Measurements from ENCODE around the gene CPA3.

Gene CPA3

DNA sequence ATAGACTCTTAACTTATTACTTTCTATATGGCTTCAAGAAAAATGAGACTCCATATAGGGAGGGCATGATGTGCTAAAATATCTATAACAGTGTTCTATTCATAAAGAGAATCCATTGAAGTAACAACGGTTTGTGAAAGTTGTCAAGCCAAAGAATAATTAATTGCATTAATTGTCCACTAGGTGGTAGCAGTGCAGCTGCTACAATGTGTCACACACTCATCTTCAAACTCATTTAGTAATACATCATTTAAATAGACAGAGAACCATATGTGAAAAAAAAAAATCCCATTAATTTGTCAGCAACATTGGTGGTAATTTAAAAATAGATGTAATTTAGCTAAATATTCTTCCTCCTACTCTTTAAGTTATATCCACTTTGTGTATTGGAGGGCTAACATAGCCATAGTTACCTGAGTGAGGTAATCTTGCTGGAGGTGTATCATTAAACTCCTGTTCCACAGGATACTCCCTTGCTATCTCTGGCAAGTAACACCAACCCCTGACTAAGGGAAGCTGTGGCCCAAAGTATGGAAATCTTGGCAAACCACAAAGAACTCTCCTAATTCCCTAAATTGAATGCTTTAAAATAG is 3.7 kb upstream of the CPA3 start:
- Histone ChIP-seq H3K27ac (ENCODE audit: low read length) (no peak overlapping the region), H3K4me1 (ENCODE audit: control insufficient read depth in 1 of 2, insufficient read depth in 2 of 2, low read length in 2 of 2) (no peaks in the 10 kb centered on the region), H3K9me3 (ENCODE audit: control insufficient read depth in 1 of 2, low read length in 2 of 2) (no peaks in the 10 kb centered on the region), H3K36me3 (ENCODE audit: control insufficient read depth in 1 of 2, insufficient read depth in 2 of 2, low read length in 2 of 2) (no peaks in the 10 kb centered on the region), H3K4me3 (ENCODE audit: low read depth in 1 of 2, low read length in 2 of 2) (no peak overlapping the region), H3K27me3 (ENCODE audit: low read depth, low read length) (no peaks in the 10 kb centered on the region)

DNA sequence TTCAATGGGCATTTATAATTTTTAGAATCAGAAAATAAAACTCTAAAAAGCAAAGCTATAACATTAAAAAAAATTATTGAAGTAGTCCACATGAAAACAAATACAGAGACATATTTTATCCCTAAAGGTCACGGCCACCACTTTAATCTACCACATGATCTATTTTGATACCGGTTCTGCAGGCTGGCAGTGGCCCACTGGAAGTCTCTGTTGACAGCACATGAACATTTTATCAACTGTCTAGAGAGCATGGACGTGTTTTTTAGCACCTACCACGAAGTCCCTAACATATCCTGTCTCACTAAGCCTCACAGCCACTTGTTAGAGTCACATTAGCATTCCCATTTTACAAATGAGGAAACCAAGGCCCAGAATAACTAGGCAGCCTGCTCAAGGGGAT is 1.8 kb upstream of the CPA3 start:
- Histone ChIP-seq H3K4me1 (ENCODE audit: control insufficient read depth in 1 of 2, insufficient read depth in 2 of 2, low read length in 2 of 2) (no peaks in the 10 kb centered on the region), H3K27ac (ENCODE audit: low read length) (no peak overlapping the region), H3K36me3 (ENCODE audit: control insufficient read depth in 1 of 2, insufficient read depth in 2 of 2, low read length in 2 of 2) (no peaks in the 10 kb centered on the region), H3K4me3 (ENCODE audit: low read depth in 1 of 2, low read length in 2 of 2) (no peak overlapping the region), H3K9me3 (ENCODE audit: control insufficient read depth in 1 of 2, low read length in 2 of 2) (no peaks in the 10 kb centered on the region), H3K27me3 (ENCODE audit: low read depth, low read length) (no peaks in the 10 kb centered on the region)

DNA sequence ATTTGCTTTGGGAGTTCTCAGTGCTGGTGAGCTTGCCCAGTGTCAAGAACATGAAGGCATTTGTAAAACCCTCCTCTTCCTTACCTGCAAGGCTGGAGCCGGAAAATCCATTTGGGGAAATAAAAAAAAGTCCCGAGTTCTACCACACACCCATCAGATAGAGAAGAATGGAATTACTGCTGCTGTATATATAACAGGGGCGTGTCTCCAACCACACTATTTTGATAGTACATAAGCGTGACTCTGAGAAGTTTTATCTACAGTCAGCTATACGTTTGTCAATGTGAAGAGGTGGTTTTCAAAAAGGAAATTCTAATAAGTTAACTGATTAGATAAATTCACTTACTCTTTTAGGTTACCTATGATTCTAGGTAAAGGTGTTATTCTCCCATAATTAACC is 1.3 kb upstream of the CPA3 start:
- Histone ChIP-seq H3K4me3 (ENCODE audit: low read depth in 1 of 2, low read length in 2 of 2) (no peak overlapping the region), H3K4me1 (ENCODE audit: control insufficient read depth in 1 of 2, insufficient read depth in 2 of 2, low read length in 2 of 2) (no peaks in the 10 kb centered on the region), H3K9me3 (ENCODE audit: control insufficient read depth in 1 of 2, low read length in 2 of 2) (no peaks in the 10 kb centered on the region), H3K36me3 (ENCODE audit: control insufficient read depth in 1 of 2, insufficient read depth in 2 of 2, low read length in 2 of 2) (no peaks in the 10 kb centered on the region), H3K27ac (ENCODE audit: low read length) (no peak overlapping the region), H3K27me3 (ENCODE audit: low read depth, low read length) (no peaks in the 10 kb centered on the region)

DNA sequence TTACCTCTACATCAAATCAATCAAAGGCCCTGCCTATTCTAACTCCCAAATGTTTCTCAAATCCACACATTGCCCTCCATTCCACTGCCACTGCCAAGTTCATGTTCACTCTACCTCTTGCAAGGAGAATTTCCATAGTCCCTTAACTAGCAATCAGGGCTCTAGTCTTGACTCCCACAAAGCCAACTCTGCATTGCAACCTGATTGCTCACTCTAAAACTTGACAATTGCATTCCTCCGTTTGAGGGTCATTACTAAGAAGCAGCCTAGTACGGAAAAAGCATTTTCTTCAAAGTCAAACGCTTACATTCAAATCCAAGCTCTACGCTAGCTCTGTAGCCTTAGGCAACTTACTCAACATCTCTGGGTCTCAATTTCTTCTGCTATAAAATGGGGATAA is 1.2 kb downstream of the CPA3 start:
- no peak overlapping the region for H3K27ac ChIP-seq (ENCODE audit: low read length)
- H3K4me1 ChIP-seq (ENCODE audit: control insufficient read depth in 1 of 2, insufficient read depth in 2 of 2, low read length in 2 of 2) = no peaks in the 10 kb centered on the region
- no peak overlapping the region for H3K4me3 ChIP-seq (ENCODE audit: low read depth in 1 of 2, low read length in 2 of 2)
- H3K9me3 ChIP-seq (ENCODE audit: control insufficient read depth in 1 of 2, low read length in 2 of 2) = no peaks in the 10 kb centered on the region
- H3K27me3 ChIP-seq (ENCODE audit: low read depth, low read length) = no peaks in the 10 kb centered on the region
- no peaks in the 10 kb centered on the region for H3K36me3 ChIP-seq (ENCODE audit: control insufficient read depth in 1 of 2, insufficient read depth in 2 of 2, low read length in 2 of 2)

DNA sequence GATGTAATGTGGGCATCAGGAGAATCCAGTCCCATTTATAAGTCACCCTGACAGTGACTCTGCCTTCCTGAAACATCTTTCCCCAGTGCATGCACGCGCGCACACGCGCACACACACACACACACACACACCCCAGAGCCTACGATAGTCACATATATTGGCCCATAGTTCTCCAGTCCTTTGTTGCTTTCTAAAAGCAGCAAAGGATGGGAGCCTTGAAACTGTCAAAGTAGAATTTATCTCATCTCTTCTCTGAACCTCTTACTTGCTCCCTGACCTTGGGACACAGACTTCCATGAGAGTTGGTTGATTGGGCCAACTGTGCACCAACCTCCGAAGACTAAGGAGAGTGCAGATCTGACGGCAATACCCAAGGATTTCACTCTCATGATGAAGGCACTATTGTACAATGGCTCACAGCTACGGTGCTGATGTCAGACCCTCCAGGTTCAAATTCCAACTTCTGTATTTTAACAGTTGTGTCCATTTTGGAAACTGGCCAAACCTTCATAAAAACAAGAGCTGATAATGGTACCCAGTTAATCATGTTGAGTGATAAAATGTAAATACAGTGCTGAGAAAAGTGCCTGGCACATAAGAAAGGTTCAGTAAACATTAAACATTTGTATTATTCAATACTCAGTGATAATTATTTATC is 8.3 kb downstream of the CPA3 start:
- H3K27ac ChIP-seq (ENCODE audit: low read length) = no peak overlapping the region
- no peaks in the 10 kb centered on the region for H3K9me3 ChIP-seq (ENCODE audit: control insufficient read depth in 1 of 2, low read length in 2 of 2)
- no peaks in the 10 kb centered on the region for H3K27me3 ChIP-seq (ENCODE audit: low read depth, low read length)
- H3K4me1 ChIP-seq (ENCODE audit: control insufficient read depth in 1 of 2, insufficient read depth in 2 of 2, low read length in 2 of 2) = no peaks in the 10 kb centered on the region
- no peak overlapping the region for H3K4me3 ChIP-seq (ENCODE audit: low read depth in 1 of 2, low read length in 2 of 2)
- H3K36me3 ChIP-seq (ENCODE audit: control insufficient read depth in 1 of 2, insufficient read depth in 2 of 2, low read length in 2 of 2) = no peaks in the 10 kb centered on the region

DNA sequence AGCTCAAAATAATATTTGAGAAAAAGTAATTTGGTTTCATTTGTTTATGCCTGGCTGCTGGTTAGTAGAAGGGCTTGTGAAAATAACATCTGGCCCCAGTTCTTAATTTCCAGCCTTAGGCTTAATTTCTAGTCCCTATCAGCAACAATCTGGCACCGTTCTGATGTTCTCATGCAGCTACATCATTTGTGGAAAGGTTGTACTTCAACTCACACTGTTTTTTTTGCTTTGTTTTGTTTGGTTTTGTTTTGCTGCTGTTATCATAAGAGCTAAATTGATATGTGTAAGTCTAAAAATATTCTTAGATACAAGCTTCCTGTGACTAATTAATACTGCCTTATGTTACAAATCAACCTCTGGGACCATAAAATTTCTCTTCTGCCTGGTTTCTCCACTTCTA is 8.9 kb downstream of the CPA3 start:
- Histone ChIP-seq H3K4me3 (ENCODE audit: low read depth in 1 of 2, low read length in 2 of 2) (no peak overlapping the region), H3K27ac (ENCODE audit: low read length) (no peak overlapping the region), H3K9me3 (ENCODE audit: control insufficient read depth in 1 of 2, low read length in 2 of 2) (no peaks in the 10 kb centered on the region), H3K27me3 (ENCODE audit: low read depth, low read length) (no peaks in the 10 kb centered on the region), H3K4me1 (ENCODE audit: control insufficient read depth in 1 of 2, insufficient read depth in 2 of 2, low read length in 2 of 2) (no peaks in the 10 kb centered on the region), H3K36me3 (ENCODE audit: control insufficient read depth in 1 of 2, insufficient read depth in 2 of 2, low read length in 2 of 2) (no peaks in the 10 kb centered on the region)

DNA sequence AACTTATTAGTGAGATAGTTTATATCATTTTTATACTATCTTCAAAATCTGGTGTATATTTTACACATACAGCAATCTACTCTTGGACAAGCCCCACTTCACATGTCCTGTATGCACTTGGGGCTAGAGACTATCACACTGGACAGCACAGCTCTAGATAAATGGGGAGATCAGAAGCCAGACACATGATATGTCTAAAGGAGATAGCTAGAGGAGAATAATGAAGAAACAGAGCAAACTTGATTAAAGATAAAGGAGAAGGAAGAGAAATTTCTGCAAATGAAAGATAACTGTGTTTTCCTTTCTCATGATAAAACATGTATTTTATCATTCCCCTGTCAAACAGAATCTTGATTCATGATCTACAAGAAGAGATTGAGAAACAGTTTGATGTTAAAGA is 13.0 kb downstream of the CPA3 start:
- H3K4me1 ChIP-seq (ENCODE audit: control insufficient read depth in 1 of 2, insufficient read depth in 2 of 2, low read length in 2 of 2) = no peaks in the 10 kb centered on the region
- no peak overlapping the region for H3K4me3 ChIP-seq (ENCODE audit: low read depth in 1 of 2, low read length in 2 of 2)
- no peaks in the 10 kb centered on the region for H3K9me3 ChIP-seq (ENCODE audit: control insufficient read depth in 1 of 2, low read length in 2 of 2)
- no peaks in the 10 kb centered on the region for H3K27me3 ChIP-seq (ENCODE audit: low read depth, low read length)
- no peaks in the 10 kb centered on the region for H3K36me3 ChIP-seq (ENCODE audit: control insufficient read depth in 1 of 2, insufficient read depth in 2 of 2, low read length in 2 of 2)
- H3K27ac ChIP-seq (ENCODE audit: low read length) = no peak overlapping the region

DNA sequence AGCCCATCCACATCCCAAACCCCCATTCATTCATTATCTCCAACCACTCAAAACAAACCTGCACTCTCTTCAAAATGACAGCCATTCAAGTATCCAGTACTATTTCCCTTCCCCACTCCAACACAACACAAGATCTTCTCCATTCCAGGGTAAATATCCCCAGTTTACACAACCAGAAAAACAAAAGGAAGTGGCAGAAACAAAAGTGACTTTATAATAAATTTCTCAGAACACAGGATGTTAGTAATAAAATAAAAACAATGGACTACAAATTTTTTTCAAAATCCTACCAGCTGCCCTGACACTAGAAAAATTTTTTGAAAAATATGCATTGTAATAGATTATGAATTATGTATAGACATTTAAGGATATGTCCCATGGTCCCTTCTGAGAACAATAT is 14.2 kb downstream of the CPA3 start:
- Histone ChIP-seq H3K36me3 (ENCODE audit: control insufficient read depth in 1 of 2, insufficient read depth in 2 of 2, low read length in 2 of 2) (no peaks in the 10 kb centered on the region), H3K27ac (ENCODE audit: low read length) (no peak overlapping the region), H3K4me3 (ENCODE audit: low read depth in 1 of 2, low read length in 2 of 2) (no peak overlapping the region), H3K9me3 (ENCODE audit: control insufficient read depth in 1 of 2, low read length in 2 of 2) (no peaks in the 10 kb centered on the region), H3K27me3 (ENCODE audit: low read depth, low read length) (no peaks in the 10 kb centered on the region), H3K4me1 (ENCODE audit: control insufficient read depth in 1 of 2, insufficient read depth in 2 of 2, low read length in 2 of 2) (no peaks in the 10 kb centered on the region)

DNA sequence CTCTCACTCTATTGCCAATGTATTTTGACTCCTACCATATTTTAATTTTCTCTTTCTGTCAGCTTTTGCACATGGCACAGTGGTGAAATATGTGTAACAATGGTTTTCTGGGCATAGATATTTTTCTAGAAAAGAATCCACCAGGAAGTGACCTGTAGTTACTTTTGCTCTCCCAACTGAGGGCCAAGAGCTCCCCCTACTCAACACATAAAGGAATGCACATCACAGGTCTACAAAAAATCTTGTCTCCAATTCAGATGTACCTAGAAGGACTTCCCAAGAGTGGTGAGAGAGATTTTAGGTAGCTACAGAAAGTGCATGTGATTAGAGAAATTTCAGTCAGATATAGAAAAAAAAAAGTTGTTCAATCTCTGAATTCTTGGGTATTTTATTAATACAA is 15.6 kb downstream of the CPA3 start:
- H3K4me3 ChIP-seq (ENCODE audit: low read depth in 1 of 2, low read length in 2 of 2) = no peak overlapping the region
- no peaks in the 10 kb centered on the region for H3K4me1 ChIP-seq (ENCODE audit: control insufficient read depth in 1 of 2, insufficient read depth in 2 of 2, low read length in 2 of 2)
- H3K27ac ChIP-seq (ENCODE audit: low read length) = no peak overlapping the region
- no peaks in the 10 kb centered on the region for H3K9me3 ChIP-seq (ENCODE audit: control insufficient read depth in 1 of 2, low read length in 2 of 2)
- H3K27me3 ChIP-seq (ENCODE audit: low read depth, low read length) = no peaks in the 10 kb centered on the region
- H3K36me3 ChIP-seq (ENCODE audit: control insufficient read depth in 1 of 2, insufficient read depth in 2 of 2, low read length in 2 of 2) = no peaks in the 10 kb centered on the region

DNA sequence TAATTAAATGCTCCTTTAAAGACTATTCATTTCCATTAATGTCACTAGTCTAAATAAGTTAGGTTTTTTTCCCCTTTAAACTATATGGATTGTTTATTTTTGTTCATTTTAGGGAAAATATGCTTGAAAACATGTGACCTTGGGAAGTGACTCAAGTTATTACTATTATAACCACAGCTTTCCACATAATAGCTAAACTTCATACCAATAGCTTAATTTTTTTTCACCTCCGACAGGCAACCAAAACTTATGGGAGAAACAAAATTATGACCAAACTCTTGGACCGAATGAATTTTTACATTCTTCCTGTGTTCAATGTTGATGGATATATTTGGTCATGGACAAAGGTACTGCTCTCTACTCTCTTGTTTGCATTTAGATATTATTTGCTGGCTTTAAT is 16.2 kb downstream of the CPA3 start:
- H3K27ac ChIP-seq (ENCODE audit: low read length) = no peak overlapping the region
- H3K9me3 ChIP-seq (ENCODE audit: control insufficient read depth in 1 of 2, low read length in 2 of 2) = no peaks in the 10 kb centered on the region
- no peaks in the 10 kb centered on the region for H3K4me1 ChIP-seq (ENCODE audit: control insufficient read depth in 1 of 2, insufficient read depth in 2 of 2, low read length in 2 of 2)

DNA sequence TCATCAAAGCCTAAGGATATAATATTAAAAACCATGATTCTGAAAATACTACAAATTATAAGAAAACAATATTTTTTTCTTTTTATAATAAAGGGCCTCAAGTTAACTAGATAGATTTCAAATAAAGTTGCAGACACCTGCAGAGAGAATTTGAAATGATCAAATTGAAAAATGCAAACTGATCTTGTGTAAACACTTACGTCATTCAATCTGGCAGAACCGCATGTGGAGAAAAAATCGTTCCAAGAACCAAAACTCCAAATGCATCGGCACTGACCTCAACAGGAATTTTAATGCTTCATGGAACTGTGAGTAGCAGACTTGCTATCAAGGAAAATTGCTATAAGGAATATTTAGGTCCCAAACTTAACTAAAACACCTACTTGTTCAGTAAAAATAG is 17.2 kb downstream of the CPA3 start:
- H3K27me3 ChIP-seq (ENCODE audit: low read depth, low read length) = no peaks in the 10 kb centered on the region
- no peak overlapping the region for H3K27ac ChIP-seq (ENCODE audit: low read length)
- no peaks in the 10 kb centered on the region for H3K9me3 ChIP-seq (ENCODE audit: control insufficient read depth in 1 of 2, low read length in 2 of 2)
- no peaks in the 10 kb centered on the region for H3K4me1 ChIP-seq (ENCODE audit: control insufficient read depth in 1 of 2, insufficient read depth in 2 of 2, low read length in 2 of 2)
- no peak overlapping the region for H3K4me3 ChIP-seq (ENCODE audit: low read depth in 1 of 2, low read length in 2 of 2)
- no peaks in the 10 kb centered on the region for H3K36me3 ChIP-seq (ENCODE audit: control insufficient read depth in 1 of 2, insufficient read depth in 2 of 2, low read length in 2 of 2)

More for the DNA sequence above, 16.2 kb downstream of the CPA3 start:
- Histone ChIP-seq H3K27me3 (ENCODE audit: low read depth, low read length) (no peaks in the 10 kb centered on the region), H3K36me3 (ENCODE audit: control insufficient read depth in 1 of 2, insufficient read depth in 2 of 2, low read length in 2 of 2) (no peaks in the 10 kb centered on the region), H3K4me3 (ENCODE audit: low read depth in 1 of 2, low read length in 2 of 2) (no peak overlapping the region)

DNA sequence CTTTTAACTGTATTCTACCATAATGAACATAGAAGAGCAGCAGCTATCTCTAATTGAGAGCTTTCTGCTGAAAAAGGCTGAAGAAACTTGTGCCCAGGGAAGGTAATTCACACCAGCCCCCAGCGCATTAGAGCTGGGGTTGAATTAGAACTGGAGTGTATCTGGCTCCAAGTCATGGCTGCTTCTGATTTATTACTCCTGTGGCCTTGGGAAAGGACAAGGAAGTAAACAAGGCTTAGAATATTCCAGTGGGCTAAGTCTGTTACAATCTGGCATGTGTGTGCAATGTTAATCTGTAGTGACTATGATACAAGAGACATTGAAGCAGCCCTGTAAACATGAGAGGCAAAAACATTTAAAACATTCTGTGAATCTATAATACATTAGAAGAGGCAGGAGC is 18.1 kb downstream of the CPA3 start:
- H3K27ac ChIP-seq (ENCODE audit: low read length) = no peak overlapping the region
- H3K4me1 ChIP-seq (ENCODE audit: control insufficient read depth in 1 of 2, insufficient read depth in 2 of 2, low read length in 2 of 2) = no peaks in the 10 kb centered on the region

More for the DNA sequence above, 18.1 kb downstream of the CPA3 start:
- Histone ChIP-seq H3K36me3 (ENCODE audit: control insufficient read depth in 1 of 2, insufficient read depth in 2 of 2, low read length in 2 of 2) (no peaks in the 10 kb centered on the region), H3K27me3 (ENCODE audit: low read depth, low read length) (no peaks in the 10 kb centered on the region), H3K9me3 (ENCODE audit: control insufficient read depth in 1 of 2, low read length in 2 of 2) (no peaks in the 10 kb centered on the region), H3K4me3 (ENCODE audit: low read depth in 1 of 2, low read length in 2 of 2) (no peak overlapping the region)
